ENCODE results near the gene DDAH1. TPM values are rescaled to one million over a fixed set of nuclear protein-coding genes. Genes with fewer than 3 reads are reported as not detected.

DDAH1 gene
- total RNA-seq: 3.9 and 41.6 TPM in 2 replicates

DNA sequence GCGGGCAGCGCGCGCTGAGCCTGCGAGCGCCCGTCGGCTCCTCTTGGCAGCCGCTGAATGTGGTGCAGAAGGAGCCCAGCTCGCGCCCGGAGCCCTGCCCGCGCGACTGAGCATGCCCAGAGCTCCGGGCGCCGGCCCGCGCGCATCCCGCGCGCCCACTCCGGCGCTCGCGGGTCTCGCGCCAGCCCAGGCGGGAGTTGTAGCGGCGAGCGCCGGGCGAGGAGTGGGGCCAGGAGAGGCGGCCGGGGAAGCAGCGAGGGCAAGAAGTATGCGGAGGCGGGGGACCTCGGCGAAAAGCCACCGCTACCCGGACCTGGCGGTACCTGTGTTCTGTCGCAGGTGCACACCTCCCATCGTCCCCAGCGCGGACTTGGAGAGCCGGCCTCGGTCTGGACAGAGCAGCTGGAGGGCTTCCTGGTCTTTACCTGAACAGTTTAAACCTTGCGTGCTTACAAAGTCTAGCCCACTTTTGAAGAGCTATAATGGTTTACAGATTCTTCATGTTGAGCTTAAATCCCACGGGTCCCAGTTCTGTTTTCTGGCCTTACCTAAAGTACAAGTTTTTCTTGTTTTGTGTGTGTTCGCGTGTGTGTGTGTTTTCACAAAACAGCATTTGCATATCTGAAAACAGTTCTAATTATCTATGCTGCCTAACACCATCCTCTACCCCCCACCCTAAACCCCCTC, at the start of gene DDAH1:
Gene DDAH1 (minus strand): TSS at position 61 of the 687 bp plus-strand sequence. CDS start 114 bp downstream, outside the sequence.

DNA sequence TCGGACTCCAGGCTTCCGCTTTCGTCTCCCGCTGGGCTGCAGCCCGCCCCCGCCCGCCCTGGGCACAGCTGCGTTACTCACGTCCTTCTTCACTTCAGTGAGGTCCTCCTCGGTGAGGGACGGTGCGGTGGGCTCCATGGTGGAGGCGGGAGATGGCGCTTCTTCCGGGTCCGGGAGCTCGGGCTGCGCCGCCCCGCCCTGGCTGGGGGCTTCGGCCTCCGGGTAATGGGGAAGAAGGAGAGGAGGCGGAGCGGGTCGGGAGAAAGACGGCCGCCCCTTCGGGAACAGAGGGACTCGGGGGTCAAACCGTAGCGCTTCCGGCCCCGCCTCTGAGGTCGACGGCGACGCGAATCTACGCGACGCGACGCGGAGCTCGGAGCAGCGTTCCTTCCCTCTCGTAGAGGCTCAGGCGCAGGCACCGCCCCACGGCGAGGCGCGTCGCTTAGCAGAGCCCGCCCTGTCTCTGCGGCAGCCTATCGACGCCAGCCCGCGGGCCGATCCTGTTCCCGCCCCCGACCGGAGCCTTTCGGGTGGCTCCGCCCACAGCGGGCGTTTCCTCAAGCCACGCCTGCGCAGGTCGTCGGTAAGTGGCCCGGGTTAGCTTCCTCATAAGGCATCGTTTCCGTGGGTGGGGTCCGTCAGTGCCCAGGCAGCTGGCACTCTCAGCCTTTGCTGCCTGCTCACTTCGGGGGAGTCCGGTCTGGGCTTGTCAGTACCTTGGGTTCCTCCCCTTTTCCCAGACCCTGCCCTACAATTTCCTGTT, 188.6 kb downstream of the DDAH1 start, which contains the start of gene BCL10:
Gene BCL10 (minus strand): TSS at position 418 of the 763 bp plus-strand sequence. CDS start 280 bp downstream, at position 138.

Small RNAs within 50 kb of the gene (small RNA-seq; reads per million reads assigned to genes)
- not detected for gene RF00019

Other genes starting within 250 kb of the DDAH1 start
- 9.8 and 14.3 TPM in 2 replicates for gene C1orf52, start 205.5 kb downstream of the DDAH1 start, total RNA-seq
- 28.3 and 30.6 TPM in 2 replicates for gene BCL10, start 188.5 kb downstream of the DDAH1 start, total RNA-seq
- gene CCN1, start 115.6 kb upstream of the DDAH1 start, total RNA-seq: 34.2 and 57.4 TPM in 2 replicates
- gene ZNHIT6, start 243.3 kb upstream of the DDAH1 start, total RNA-seq: 8.2 and 8.6 TPM in 2 replicates